ENCODE measurements around the gene TTLL3.
"Not testable (repeated sequence)": the region's sequence is repeated elsewhere in the genome, so short reads cannot be mapped to it uniquely, and the experiment has no call there.

The TTLL3 gene

GRCh38 chr3:9809615-9810432, at the start of gene TTLL3:
TSS of gene TTLL3 (plus strand) at chr3:9810262. CDS start at chr3:9810662, 400 bp downstream.
- DNase-seq, result peak; percentile 58 to 66

GRCh38 chr3:9760779-9761505, 49.1 kb upstream of the TTLL3 start:
- no peak for DNase-seq

DNA sequence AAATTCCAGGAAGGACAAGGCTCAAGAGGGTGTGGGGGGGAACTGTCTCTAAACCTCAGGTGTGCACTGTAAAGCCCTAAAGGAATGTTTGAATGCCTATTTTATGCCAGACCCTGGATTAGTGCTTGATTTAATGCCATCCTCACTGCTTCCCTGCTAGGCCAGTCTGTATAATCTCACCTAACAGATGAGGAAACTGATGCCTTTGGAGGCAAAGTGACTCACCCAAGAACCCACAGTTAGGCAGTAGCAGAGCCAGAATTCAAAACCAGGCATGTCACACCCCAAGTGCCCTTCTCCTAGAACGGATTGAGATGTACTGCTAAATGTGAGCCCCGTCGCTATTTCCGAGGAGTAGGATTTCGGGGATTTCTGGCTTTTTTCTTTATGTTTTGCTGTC, 48.1 kb upstream of the TTLL3 start:
- no peak for DNase-seq

- no peak for DNase-seq
Observed at GRCh38 chr3:9762871-9763270, 47.2 kb upstream of the TTLL3 start.

- DNase-seq, result no peak
Observed at GRCh38 chr3:9765865-9766264, 44.2 kb upstream of the TTLL3 start.

DNA sequence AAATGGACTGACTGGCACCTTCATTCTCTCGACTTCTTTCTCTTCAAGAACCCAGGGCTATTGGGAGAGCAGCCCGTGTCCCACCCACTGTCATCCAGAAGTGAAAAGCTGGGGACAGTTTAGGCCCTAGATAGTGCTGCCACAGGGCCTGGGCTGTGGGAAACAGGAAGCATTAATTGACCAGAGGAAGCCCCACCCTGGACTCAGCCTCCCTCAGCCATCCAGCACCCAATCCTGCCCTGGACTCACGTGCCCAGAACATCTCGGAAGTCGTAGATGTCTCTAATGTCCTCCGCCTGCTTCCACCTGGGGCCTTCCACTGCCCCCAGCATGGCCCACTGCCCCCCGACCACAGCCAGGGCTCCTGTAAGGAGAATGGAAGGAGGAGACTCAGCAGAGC, 42.6 kb upstream of the TTLL3 start:
- no peak for DNase-seq

- DNase-seq, result no peak
Observed at GRCh38 chr3:9768141-9768775, 41.8 kb upstream of the TTLL3 start.

- DNase-seq, result no peak
Observed at GRCh38 chr3:9769012-9769411, 41.0 kb upstream of the TTLL3 start.

DNA sequence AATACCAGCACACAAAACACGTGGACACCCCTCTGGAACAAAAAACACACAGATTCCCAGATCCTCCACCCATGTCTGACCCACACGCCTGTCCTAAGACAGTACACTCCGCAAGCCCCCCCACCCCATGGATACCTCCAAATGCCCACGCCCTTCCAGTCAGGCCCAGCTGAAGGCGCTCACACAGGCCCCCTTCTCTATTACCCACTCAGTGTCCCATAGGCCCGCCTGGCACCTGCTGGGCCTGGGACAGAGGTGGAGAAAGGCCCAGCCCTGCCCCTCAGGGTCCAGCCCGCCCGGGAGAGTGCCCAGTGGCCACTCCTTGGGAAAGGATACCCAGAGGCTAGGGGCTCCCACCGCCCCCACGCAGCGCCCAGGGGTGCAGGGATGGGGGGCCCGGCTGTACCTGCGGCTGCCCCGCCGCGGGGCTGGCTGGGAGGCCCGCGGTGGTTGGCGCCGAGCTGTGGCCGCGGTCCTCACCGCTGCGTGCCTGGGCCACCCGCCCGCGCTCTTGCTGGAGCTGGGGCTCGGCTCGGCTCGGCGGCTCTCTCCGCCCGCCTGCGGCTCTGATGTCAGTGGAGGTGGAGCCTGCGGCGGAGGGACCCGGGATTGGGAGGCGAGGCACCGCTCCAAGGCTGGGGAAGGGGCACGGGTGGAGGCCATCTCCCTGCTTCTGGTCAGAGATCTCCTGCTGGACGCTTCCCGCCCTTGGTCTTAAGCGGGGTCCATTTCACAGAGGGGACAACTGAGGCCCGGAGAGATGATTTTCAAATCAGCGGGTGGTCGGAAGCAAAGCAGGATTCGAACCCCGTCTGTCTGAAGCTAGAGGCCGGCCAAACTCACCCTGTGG, 40.4 kb upstream of the TTLL3 start, which contains the start of gene CAMK1:
TSS of gene CAMK1 (minus strand) at position 522 of the 850 bp plus-strand sequence. CDS start 2,198 bp downstream, outside the sequence.
- DNase-seq, result peak; percentile 76 to 84

GRCh38 chr3:9770276-9770812, 39.7 kb upstream of the TTLL3 start:
- DNase-seq, result no peak

GRCh38 chr3:9771007-9771406, 39.1 kb upstream of the TTLL3 start:
- DNase-seq, result not testable (repeated sequence)

GRCh38 chr3:9776896-9777693, 33.0 kb upstream of the TTLL3 start:
- DNase-seq, result peak; percentile 38 to 40

DNA sequence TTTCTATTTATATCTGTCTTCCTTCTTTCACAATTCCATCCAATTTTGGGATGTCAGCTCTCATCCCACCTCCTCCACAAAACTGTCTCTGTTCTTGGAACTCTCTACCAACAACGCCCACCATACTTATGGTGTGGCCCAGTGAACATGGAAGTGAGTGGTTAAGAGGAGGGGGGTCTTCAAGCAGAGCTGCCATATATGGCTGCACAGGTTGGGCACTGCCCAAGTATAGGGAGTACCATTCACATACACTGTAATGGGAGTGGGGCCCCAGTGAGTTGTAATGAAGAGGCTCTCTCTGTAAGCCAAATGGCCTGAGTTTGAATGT, 32.4 kb upstream of the TTLL3 start:
- peak; percentile 45 to 61 for DNase-seq

- DNase-seq, result peak; percentile 64 to 78
Observed at GRCh38 chr3:9778143-9779074, 31.7 kb upstream of the TTLL3 start.

DNA sequence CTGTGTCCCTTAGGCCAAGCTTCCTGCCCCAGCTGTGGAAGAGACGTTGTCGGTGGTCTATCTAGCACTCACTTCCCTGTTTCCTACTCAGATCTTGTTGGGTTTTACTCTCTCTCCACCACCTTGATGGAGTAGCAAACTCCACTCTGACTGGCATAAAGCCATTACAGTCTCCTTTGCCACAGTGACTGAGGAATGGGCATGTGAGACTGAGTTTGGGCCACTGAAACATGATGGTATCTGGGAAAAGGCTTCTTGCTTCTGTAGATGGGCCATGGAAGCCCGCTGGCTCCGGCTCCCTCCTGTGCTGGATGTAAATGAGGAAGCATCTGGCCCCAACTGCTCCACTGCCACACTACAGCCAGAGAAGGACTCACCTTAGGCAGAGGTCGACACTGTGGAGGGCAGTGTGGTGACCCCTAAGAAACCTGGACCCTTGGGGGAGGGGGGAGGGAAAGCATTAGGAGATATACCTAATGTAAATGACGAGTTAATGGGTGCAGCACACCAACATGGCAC, 30.9 kb upstream of the TTLL3 start:
- peak; percentile 44 to 49 for DNase-seq

GRCh38 chr3:9779721-9780457, 30.2 kb upstream of the TTLL3 start:
- DNase-seq, result peak; percentile 73 to 74

DNA sequence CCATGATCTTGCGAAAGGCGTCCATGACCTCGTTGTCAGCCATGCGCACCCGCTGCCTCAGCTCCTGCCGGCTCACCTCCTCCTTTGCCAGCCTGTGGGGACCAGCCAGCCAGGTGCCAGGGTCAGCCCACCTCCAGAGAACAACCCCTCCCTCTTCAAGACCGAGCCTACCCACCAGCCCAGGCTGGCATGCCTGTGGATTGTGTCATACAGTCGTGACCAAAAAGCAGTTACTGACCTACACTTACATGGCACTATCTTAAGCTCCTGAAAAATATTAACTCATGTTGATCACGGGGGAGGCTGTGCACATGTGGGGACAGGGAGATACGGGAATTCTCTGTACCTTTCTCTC, 29.6 kb upstream of the TTLL3 start:
- no peak for DNase-seq

DNA sequence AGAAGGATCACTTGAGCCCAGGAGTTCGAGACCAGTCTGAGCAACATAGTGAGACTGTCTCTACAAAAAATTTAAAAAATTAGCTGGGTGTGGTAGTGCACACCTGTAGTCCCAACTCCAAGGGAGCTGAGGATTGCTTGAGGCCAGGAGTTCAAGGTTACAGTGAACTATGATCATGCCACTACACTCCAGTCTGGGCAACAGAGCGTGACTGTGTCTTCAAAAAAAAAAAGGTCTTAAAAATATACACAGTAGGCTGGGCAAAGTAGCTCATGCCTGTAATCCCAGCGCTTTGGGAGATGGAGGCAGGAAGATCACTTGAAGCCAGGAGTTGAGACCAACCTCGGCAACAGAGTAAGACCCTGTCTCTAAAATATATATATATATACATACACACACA, 29.2 kb upstream of the TTLL3 start:
- DNase-seq, result no peak

DNA sequence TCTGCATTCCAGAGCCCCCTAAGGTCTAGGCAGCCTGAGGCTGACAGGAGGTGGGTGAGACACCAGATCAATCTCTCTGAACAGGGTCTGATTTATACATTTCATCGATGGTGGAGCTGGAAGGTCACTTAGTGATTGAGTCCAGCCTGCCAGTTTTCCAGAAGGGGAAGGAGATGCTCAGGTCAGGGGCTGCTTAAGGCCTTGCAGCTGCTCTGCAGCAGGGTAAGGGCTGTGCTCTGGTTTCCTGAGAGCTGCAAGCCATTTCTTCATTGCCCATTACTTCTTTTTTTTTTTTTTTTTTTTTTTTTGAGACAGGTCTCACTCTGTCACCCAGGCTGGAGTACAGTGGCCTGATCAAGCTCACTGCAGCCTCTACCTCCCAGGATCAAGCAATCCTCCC, 28.5 kb upstream of the TTLL3 start:
- no peak for DNase-seq

All from activated T-cell treated with anti-CD3 and anti-CD28 coated beads, Interleukin-2, amount 50 U/mL, for 48 hours (primary cell).